NCI-H2227 (cell line): ENCODE measurements around the gene FAM180B.
"Not testable (repeated sequence)": the region's sequence is repeated elsewhere in the genome, so short reads cannot be mapped to it uniquely, and the experiment has no call there.

Source experiments
- DNase-seq: peaks from one replicate; lab custom pipeline; 2025; ENCODE audit not compliant: unreplicated experiment; lab: John Stamatoyannopoulos, UW

FAM180B gene, protein sequence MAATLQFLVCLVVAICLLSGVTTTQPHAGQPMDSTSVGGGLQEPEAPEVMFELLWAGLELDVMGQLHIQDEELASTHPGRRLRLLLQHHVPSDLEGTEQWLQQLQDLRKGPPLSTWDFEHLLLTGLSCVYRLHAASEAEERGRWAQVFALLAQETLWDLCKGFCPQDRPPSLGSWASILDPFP

GRCh38 chr11:47586098-47586855 lies at the start of gene FAM180B:
TSS of gene FAM180B (plus strand) at chr11:47586678. CDS start at chr11:47586769, 91 bp downstream.
- no peak for DNase-seq

DNA sequence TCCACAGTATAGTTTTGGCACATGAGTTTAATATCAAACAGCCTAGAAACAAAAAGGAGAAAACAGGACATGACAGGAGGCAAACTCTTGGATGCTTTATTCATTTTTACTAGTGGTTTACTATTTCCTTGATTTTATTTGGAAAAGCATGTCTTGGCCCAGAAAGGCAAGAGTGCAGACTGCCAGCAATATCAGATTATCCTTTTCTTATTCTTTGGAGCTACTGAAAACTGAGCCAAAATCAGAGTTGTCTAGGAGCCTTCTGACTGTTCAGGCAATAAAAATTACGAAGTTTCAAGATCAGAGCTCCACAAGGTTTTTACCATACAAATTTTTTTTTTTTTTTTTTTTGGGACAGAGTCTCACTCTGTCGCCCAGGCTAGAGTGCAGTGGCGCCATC lies 49.6 kb upstream of the FAM180B start:
- no peak for DNase-seq

DNA sequence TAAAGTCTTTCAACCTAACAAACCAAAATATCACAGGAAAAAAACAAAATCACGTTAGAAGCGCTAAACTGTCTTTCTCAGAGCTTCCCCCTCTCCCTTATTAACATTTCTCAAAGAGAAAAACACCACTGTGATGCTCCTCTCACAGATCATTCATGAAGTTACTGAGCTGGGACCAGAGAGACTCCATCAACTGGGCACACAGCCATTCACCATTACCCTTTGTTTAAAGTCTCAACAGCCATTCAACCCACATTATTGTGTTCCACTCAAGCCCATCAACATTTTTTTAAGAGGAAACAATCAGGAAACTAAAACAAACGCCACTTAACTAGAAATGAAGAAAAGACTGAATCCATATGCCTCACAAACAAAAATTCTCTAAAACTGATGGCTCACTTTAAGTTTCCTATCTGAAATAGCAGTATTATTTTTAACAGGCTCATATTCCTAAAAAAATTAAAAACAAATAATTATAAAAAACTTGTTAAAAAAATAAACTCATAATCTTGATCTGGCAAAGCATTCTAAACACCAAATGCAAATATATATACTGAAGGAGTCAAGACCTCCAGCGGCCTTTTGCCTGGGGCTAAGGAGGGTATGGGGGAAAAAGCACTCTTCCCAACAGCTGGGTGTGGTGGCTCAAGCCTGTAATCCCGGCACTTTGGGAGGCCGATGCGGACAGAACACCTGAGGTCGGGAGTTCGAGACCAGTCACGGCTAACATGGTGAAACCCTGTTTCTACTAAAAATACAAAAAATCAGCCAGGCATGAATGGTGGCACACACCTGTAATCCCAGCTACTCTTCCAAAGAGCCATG lies 47.5 kb upstream of the FAM180B start:
- DNase-seq = no peak

DNA sequence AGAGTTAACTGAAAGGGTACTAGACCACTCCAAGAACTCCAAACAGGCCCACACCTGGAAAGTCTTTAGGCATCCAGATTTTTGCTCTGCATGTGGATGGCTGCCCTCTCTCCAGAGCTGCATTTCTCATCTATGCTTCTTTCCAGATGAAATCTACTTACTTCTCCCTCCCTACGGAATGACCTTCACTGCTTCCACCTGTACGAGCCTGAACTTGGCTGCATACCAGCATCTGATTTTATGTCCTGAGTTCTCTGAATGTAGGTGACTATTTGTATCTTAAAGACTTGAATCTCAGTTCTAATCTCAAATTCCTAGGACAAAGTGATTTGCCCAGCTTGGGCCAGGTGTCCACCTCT lies 46.8 kb upstream of the FAM180B start:
- DNase-seq = no peak

DNA sequence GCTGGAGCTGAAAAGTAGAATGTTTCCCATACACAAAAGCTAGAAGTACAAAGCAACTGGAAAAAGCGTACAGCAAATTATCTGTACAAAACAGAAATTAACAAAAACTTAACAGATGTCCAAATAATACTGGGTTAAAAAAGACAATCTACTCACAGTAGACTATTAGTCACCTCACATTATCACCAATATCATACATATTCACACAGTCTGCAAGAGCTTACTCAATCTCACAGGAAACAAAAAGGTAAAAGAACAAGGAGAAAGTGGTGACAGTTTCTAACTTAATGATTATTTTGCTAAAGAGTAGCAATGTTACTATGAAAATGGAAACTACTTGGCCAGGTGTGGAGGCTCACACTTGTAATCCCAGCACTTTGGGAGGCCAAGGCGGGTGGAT lies 45.4 kb upstream of the FAM180B start:
- DNase-seq = no peak

- no peak for DNase-seq
Measured at GRCh38 chr11:47545298-47545697, 41.2 kb upstream of the FAM180B start.

DNA sequence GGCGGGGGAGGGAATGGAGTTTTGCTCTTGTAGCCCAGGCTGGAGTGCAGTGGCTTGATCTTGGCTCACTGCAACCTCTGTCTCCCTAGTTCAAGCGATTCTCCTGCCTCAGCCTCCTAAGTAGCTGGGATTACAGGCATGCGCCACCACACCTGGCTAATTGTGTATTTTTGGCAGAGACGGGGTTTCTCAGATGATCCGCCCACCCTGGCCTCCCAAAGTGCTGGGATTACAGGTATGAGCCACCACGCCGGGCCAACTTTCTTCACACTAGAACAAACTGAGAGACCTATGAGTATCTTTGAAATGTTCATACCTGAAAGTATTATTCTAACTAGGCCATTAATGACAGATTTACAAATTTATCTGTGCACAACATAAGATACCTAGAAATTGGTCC lies 40.2 kb upstream of the FAM180B start:
- not testable (repeated sequence) for DNase-seq

DNA sequence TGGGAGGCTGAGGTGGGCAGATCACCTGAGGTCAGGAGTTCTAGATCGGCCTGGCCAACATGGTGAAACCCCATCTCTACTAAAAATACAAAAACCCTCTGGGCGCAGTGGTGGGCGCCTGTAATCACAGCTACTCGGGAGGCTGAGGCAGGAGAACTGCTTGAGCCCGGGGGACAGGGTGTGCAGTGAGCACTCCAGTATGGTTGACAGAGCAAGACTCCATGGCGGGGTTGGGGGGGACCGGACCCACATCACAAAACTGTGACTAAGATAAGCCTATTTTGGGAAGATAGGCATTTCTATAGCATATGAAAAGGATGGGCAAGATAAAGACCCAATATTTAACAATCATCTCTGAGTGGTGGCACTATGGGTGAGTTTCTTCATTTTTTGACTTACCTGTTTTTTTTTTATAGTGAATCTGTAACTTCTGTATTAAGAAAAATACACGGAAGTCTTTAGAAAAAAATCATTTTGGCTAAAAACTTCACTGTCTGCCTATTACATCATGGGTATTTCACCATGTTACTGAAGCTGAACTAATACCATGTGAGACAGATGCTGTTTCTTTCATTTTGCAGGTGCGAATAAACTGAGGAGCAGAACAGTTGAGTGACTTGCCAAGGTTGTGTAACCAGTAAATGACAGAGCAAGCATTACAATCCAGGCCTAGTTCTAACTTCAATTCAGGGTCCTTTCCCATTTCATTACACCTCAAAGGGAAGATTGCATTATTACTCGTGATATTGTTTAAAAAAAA lies 36.0 kb upstream of the FAM180B start:
- DNase-seq = no peak

- DNase-seq = peak; percentile 13
Measured at GRCh38 chr11:47551086-47551485, 35.4 kb upstream of the FAM180B start.

- peak; percentile 40 for DNase-seq
Measured at GRCh38 chr11:47552056-47552565, 34.4 kb upstream of the FAM180B start.

DNA sequence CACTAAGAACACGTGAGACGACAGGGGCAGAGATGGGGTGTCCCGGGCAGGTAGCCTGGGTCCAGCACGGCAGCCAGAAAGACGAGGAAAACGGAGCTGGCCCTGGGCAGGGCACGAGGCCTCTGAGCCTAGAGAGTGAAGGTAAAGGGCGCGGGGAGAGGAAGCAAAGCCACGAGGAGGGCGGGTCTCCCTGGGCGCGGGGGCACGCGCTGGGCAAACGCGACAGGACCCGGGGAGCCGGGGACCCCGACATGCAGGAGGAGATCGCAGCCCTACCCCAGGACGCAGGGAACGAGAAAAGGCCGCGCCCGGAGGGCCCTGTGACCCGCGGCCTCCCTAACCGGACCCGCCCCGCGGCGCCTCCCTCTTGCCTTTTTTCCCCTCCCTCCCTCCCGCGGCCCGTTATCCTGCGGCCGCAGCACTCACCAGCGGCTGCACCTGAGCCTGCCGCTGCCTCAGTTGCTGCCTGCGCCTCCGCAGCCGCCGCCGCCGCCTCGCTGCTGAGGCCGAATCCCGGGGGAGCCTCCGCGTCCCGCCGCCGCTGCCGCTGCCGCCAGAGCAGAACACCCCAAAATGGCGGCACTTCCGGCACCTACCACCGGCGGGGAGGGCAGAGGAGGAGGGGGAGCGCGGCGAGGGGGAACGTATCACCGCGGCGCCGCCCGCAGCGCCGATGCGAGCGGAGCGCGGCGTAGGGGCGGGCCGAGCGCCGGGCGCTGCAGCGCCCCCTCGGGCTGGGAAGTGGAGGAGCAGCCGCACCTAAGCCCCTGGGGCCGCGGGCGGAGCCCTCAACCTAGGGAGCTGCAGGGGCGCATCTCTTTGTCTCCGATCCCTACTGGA lies 33.7 kb upstream of the FAM180B start, which contains the start of gene CELF1:
TSS of gene CELF1 (minus strand) at position 567 of the 840 bp plus-strand sequence. CDS start 53,609 bp downstream, outside the sequence.
- peak; percentile 96 for DNase-seq

GRCh38 chr11:47553406-47553743 lies 33.1 kb upstream of the FAM180B start:
- DNase-seq = peak; percentile 86

- not testable (repeated sequence) for DNase-seq
Measured at GRCh38 chr11:47557004-47557403, 29.5 kb upstream of the FAM180B start.

DNA sequence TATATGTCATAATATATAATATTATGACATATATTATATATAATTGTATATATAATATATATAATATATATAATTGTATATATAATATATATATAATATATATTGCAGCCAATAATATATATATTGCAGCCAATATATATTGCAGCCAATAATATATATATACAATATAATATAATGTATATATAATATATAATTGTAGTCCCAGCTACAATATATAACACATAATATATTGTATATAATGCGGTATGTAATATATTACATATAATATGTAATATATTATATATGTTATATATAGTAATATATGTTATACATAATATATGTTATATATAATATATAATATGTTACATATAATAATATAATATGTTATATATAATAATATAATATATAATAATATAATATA lies 27.8 kb upstream of the FAM180B start:
- DNase-seq = no peak

DNA sequence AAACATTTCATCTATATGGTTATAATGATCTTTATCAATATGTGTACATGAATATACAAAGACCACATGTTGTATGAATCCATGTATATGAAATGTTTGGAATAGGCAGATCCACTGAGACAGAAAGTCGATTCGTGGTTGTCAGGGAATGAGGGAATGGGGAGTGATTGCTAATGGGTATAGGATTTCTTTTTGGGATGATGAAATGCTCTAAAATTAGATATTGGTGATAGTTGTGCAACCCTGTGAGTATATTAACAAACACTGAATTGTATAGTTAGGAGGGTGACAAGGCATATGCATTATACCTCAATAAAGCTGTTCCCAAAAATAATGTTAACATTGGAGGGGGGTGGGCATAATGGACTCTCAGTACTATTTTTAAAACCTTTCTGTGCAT lies 26.1 kb upstream of the FAM180B start:
- no peak for DNase-seq

GRCh38 chr11:47562393-47562792 lies 24.1 kb upstream of the FAM180B start:
- not testable (repeated sequence) for DNase-seq

GRCh38 chr11:47564366-47564765 lies 22.1 kb upstream of the FAM180B start:
- DNase-seq = not testable (repeated sequence)

- no peak for DNase-seq
Measured at GRCh38 chr11:47564933-47565339, 21.5 kb upstream of the FAM180B start.

DNA sequence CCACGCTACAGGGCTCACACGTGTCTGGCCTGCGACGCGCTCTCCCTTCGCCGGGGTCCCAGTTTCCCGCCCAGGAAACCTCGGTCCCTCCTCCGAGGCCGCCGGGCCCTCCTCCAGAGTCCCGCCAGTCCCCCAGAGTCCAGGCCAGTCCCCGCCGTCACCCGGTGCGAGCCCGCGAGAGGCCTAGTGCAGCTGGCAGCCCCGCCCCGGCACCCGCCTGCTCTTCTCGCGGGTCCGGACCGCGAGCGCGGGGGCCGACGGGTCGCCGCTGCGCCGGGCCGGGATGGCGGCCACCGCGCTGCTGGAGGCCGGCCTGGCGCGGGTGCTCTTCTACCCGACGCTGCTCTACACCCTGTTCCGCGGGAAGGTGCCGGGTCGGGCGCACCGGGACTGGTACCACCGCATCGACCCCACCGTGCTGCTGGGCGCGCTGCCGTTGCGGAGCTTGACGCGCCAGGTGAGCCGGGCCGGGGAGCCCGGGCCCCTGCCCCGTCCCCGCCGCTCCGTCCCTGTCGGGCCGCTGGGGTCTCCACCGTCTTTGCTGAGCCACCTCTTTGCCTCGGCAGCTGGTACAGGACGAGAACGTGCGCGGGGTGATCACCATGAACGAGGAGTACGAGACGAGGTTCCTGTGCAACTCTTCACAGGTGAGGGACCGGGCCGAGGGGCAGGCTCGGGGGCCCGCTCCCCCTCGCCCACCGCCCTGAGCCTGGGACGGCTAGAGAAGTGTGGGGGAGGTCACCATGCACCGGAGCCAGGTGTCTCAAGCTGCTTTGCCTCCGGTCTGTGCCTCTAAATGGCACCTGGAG lies 20.9 kb upstream of the FAM180B start, which contains the start of gene PTPMT1:
TSS of gene PTPMT1 (plus strand) at position 260 of the 809 bp plus-strand sequence. CDS start at position 284, 24 bp downstream.
- DNase-seq = peak; percentile 85
